HCT116 (cell line): ENCODE results near the gene ZNF385A.

Experiments
- CTCF ChIP-seq, 3 experiments: fragments of 200-600 bp in 1 of 3; sonication (generic) in 1 of 3; IDR thresholded peaks in 2 of 3; conservative IDR thresholded peaks in 1 of 3; 2 replicates each; pipeline ENCODE4 v1.5.1; 2012 to 2017; ENCODE audit warnings: low read depth in 2 of 3, low read length in 2 of 3, antibody characterized with exemption in 1 of 3, borderline replicate concordance in 1 of 3, control low read depth in 1 of 3, mild to moderate bottlenecking in 1 of 3, mixed read lengths in 1 of 3, mixed run types in 1 of 3, moderate library complexity in 1 of 3; ENCODE audit not compliant: insufficient read depth in 1 of 3
- SRF ChIP-seq: IDR thresholded peaks from 2 replicates; pipeline ENCODE4 v1.6.1; 2012; ENCODE audit warnings: low read depth

- TF ChIP-seq SRF (no peak), CTCF (IDR thresholded peaks at IDR 0.05 in 2 of 3, conservative IDR thresholded peaks at IDR 0.05 in 1 of 3; ENCODE audit: borderline replicate concordance in 1 of 3, insufficient read depth in 1 of 3, low read depth in 2 of 3, low read length in 2 of 3) (no peak)
Measured at GRCh38 chr12:54392485-54393206, 8.1 kb upstream of the ZNF385A start.
